Suppressor macrophage treated with lipopolysaccharide for 4 hours (primary cell): ENCODE measurements around the gene AJAP1.
"Not testable (repeated sequence)": the region's sequence is repeated elsewhere in the genome, so short reads cannot be mapped to it uniquely, and the experiment has no call there.

Source experiments
- DNase-seq: peaks from one replicate; pipeline ENCODE4 v3.0.0-alpha.2; 2020

Gene AJAP1

GRCh38 chr1:4658643-4659628 is 4.5 kb downstream of the AJAP1 start:
- no peak for DNase-seq

GRCh38 chr1:4660917-4661594 is 6.6 kb downstream of the AJAP1 start:
- DNase-seq = no peak

GRCh38 chr1:4661595-4661917 is 7.1 kb downstream of the AJAP1 start:
- no peak for DNase-seq

GRCh38 chr1:4662168-4662567 is 7.8 kb downstream of the AJAP1 start:
- no peak for DNase-seq

GRCh38 chr1:4662723-4663122 is 8.3 kb downstream of the AJAP1 start:
- no peak for DNase-seq

- DNase-seq = no peak
Measured at GRCh38 chr1:4664095-4664494, 9.7 kb downstream of the AJAP1 start.

- no peak for DNase-seq
Measured at GRCh38 chr1:4664606-4665005, 10.2 kb downstream of the AJAP1 start.

GRCh38 chr1:4665456-4665855 is 11.0 kb downstream of the AJAP1 start:
- no peak for DNase-seq

GRCh38 chr1:4666683-4667082 is 12.3 kb downstream of the AJAP1 start:
- not testable (repeated sequence) for DNase-seq

- no peak for DNase-seq
Measured at GRCh38 chr1:4668743-4669700, 14.6 kb downstream of the AJAP1 start.

GRCh38 chr1:4670265-4670664 is 15.9 kb downstream of the AJAP1 start:
- no peak for DNase-seq

- no peak for DNase-seq
Measured at GRCh38 chr1:4671828-4672227, 17.4 kb downstream of the AJAP1 start.

- DNase-seq = no peak
Measured at GRCh38 chr1:4673494-4673893, 19.1 kb downstream of the AJAP1 start.

- DNase-seq = no peak
Measured at GRCh38 chr1:4674117-4674516, 19.7 kb downstream of the AJAP1 start.

- no peak for DNase-seq
Measured at GRCh38 chr1:4674676-4675075, 20.3 kb downstream of the AJAP1 start.

GRCh38 chr1:4675454-4676186 is 21.2 kb downstream of the AJAP1 start:
- DNase-seq = no peak

GRCh38 chr1:4676253-4676652 is 21.8 kb downstream of the AJAP1 start:
- DNase-seq = no peak

- no peak for DNase-seq
Measured at GRCh38 chr1:4677608-4678007, 23.2 kb downstream of the AJAP1 start.

GRCh38 chr1:4678066-4678717 is 23.8 kb downstream of the AJAP1 start:
- no peak for DNase-seq

GRCh38 chr1:4681026-4681425 is 26.6 kb downstream of the AJAP1 start:
- no peak for DNase-seq

GRCh38 chr1:4682607-4683220 is 28.3 kb downstream of the AJAP1 start:
- no peak for DNase-seq
